ENCODE data around the gene EXOC6B.
A peak's percentile ranks its signal among the peaks of the same experiment; 100 is the strongest.

Gene EXOC6B

DNA sequence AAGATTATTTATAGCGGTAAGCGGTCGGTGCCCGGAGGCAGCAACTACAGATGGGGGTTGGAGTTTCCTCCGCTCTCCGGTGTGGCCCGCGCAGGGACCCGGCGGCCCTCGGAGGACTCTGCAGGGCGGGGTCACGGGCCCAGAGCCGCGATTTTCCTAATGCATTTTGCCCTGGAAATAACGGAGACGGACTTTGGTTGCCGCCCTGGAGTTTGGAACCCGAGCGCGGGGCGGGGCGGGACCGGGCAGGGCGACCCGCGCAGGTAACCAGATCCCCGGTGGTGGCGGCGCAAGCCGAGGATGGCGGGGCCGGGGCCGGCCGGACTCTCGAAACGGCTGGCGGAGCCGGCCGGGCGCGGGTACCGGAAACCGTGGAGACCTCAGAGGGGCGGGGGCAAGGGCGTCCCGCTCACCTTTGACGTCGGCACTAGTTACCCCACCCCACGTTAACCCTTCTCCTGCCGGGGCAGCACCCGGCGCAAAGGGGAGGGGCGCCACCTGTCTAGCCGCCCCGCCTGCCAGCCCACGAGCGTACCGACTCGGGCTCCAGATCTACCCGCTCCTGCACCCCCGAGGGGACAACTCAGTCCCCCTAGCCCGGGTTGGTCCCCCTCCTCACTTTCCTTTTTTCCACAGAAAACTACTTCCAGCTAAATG lies 681.1 kb downstream of the EXOC6B start:
- peak overlapping the region; percentile 88 for H3K4me2 ChIP-seq (ENCODE audit: low read depth, low read length)
- no peak overlapping the region for H3K9ac ChIP-seq (ENCODE audit: low read length)
- H3K27me3 ChIP-seq (replicated peaks; ENCODE audit: insufficient read depth, low read length): peaks cover 19% of the 10 kb centered on the region
- H3K9me3 ChIP-seq (replicated peaks; ENCODE audit: insufficient read depth, low read length): no peaks in the 10 kb centered on the region
- peaks cover 4% of the 10 kb centered on the region; the same call in 1 of the 2 replicates for H3K4me1 ChIP-seq (ENCODE audit: low read length)
- peak; percentile 25 for DNase-seq
- no peaks in the 10 kb centered on the region for H3K79me2 ChIP-seq (ENCODE audit: low read length)
- no peaks in the 10 kb centered on the region for H3K36me3 ChIP-seq (replicated peaks; ENCODE audit: insufficient read depth, low read length)
- no peaks in the 10 kb centered on the region for H3K9me2 ChIP-seq (replicated peaks; ENCODE audit: insufficient read depth, low read length)
- no peaks in the 10 kb centered on the region for H4K20me1 ChIP-seq (ENCODE audit: insufficient read depth, low read length)
- peak overlapping the region; percentile 49 for H3K4me3 ChIP-seq (ENCODE audit: low read length)
- TF ChIP-seq EZH2phosphoT487 (IDR thresholded peaks at IDR 0.05; ENCODE audit: low read length) (no peak), EZH2 (optimal IDR thresholded peaks at IDR 0.05; ENCODE audit: low read depth, low read length) (no peak)
- TF ChIP-seq, protein P1, sequence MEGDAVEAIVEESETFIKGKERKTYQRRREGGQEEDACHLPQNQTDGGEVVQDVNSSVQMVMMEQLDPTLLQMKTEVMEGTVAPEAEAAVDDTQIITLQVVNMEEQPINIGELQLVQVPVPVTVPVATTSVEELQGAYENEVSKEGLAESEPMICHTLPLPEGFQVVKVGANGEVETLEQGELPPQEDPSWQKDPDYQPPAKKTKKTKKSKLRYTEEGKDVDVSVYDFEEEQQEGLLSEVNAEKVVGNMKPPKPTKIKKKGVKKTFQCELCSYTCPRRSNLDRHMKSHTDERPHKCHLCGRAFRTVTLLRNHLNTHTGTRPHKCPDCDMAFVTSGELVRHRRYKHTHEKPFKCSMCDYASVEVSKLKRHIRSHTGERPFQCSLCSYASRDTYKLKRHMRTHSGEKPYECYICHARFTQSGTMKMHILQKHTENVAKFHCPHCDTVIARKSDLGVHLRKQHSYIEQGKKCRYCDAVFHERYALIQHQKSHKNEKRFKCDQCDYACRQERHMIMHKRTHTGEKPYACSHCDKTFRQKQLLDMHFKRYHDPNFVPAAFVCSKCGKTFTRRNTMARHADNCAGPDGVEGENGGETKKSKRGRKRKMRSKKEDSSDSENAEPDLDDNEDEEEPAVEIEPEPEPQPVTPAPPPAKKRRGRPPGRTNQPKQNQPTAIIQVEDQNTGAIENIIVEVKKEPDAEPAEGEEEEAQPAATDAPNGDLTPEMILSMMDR (IDR thresholded peaks at IDR 0.05; ENCODE audit: low read length): no peak
- H2AFZ ChIP-seq (ENCODE audit: low read length): no peak overlapping the region
- no peak overlapping the region for H3K27ac ChIP-seq (ENCODE audit: low read length)
- no peaks in the 10 kb centered on the region for H3F3A ChIP-seq (ENCODE audit: insufficient read depth, low read length)

DNA sequence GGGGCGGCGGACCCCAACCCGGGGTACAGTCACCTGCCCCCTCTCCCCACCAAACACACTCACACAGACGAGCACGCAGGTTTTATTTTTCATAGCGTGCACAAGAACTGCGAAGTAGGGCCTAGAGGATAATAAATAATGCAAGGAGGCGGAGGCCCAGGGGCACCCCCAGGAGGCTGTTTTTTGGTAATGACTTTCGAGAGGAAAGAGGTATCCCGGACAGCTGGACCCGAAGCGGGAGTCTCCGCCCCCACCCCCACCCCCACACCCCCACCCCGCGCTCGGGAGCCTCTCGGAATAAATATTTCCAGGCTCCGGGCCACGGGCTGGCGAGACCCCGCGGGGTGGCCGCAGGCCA lies 681.6 kb downstream of the EXOC6B start:
- no peak overlapping the region; the same call in 1 of the 2 replicates for H3K4me2 ChIP-seq (ENCODE audit: low read depth, low read length)
- no peaks in the 10 kb centered on the region for H4K20me1 ChIP-seq (ENCODE audit: insufficient read depth, low read length)
- H3K27ac ChIP-seq (ENCODE audit: low read length): no peak overlapping the region
- H3K36me3 ChIP-seq (replicated peaks; ENCODE audit: insufficient read depth, low read length): no peaks in the 10 kb centered on the region
- H3K4me1 ChIP-seq (ENCODE audit: low read length): peaks cover 4% of the 10 kb centered on the region; the same call in 1 of the 2 replicates
- no peak overlapping the region for H3K4me3 ChIP-seq (ENCODE audit: low read length)
- H3K9me2 ChIP-seq (replicated peaks; ENCODE audit: insufficient read depth, low read length): no peaks in the 10 kb centered on the region
- H3K9ac ChIP-seq (ENCODE audit: low read length): no peak overlapping the region
- H3K27me3 ChIP-seq (replicated peaks; ENCODE audit: insufficient read depth, low read length): peaks cover 16% of the 10 kb centered on the region
- no peaks in the 10 kb centered on the region for H3K9me3 ChIP-seq (replicated peaks; ENCODE audit: insufficient read depth, low read length)
- no peaks in the 10 kb centered on the region for H3K79me2 ChIP-seq (ENCODE audit: low read length)
- no peak for TF ChIP-seq EZH2 (optimal IDR thresholded peaks at IDR 0.05; ENCODE audit: low read depth, low read length)
- TF ChIP-seq EZH2phosphoT487 (IDR thresholded peaks at IDR 0.05; ENCODE audit: low read length): no peak
- TF ChIP-seq, protein P1 (IDR thresholded peaks at IDR 0.05; ENCODE audit: low read length): no peak
- H2AFZ ChIP-seq (ENCODE audit: low read length): no peak overlapping the region
- DNase-seq: no peak
- H3F3A ChIP-seq (ENCODE audit: insufficient read depth, low read length): no peaks in the 10 kb centered on the region

DNA sequence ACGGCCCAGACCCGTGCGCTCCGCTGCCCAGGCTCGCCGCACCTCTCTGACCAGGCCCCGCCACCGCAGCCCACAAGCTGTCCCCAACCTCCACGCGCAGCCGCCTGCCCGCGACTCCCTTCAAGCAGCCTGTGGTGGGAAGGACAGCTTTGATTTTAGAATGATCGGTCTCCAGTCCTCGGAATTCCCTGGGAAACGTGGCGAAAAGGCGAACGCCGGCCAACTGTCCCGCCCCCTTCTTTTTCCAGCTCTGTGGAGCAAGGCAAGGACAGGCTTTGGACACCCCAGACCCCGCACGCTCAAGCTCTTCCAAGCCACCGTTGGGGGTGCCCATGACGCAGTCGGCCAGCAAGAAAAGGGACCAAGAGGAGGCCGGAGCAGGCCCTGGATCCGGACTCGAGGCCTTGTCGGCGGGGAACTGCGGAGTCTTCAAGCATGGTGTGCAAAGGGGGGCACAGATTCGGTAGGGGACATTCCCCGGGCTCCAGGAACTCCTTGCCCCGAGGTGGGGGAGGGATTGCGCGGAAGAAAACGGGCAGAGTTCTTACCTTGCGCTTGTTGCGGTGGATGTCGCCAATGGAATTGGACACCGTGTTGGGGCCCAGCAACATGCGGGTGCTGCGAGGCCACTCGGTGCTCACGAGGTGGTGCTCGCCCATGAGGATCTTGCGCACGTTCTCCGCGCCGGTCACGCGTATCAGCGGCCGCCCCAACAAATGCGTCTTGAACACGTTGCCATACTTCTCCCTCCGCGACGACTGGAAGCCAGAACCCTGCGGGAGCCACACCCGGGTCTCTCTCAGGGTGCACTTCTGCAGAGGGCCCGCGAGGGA lies 682.2 kb downstream of the EXOC6B start:
- Histone ChIP-seq H3K36me3 (replicated peaks; ENCODE audit: insufficient read depth, low read length) (no peaks in the 10 kb centered on the region), H3F3A (ENCODE audit: insufficient read depth, low read length) (no peaks in the 10 kb centered on the region), H3K9me3 (replicated peaks; ENCODE audit: insufficient read depth, low read length) (no peaks in the 10 kb centered on the region), H2AFZ (ENCODE audit: low read length) (no peak overlapping the region), H3K27ac (ENCODE audit: low read length) (no peak overlapping the region), H3K4me2 (ENCODE audit: low read depth, low read length) (no peak overlapping the region), H3K79me2 (ENCODE audit: low read length) (no peaks in the 10 kb centered on the region), H4K20me1 (ENCODE audit: insufficient read depth, low read length) (no peaks in the 10 kb centered on the region), H3K4me3 (ENCODE audit: low read length) (no peak overlapping the region), H3K4me1 (ENCODE audit: low read length) (peaks cover 4% of the 10 kb centered on the region; the same call in 1 of the 2 replicates), H3K9ac (ENCODE audit: low read length) (no peak overlapping the region), H3K27me3 (replicated peaks; ENCODE audit: insufficient read depth, low read length) (peaks cover 15% of the 10 kb centered on the region), H3K9me2 (replicated peaks; ENCODE audit: insufficient read depth, low read length) (no peaks in the 10 kb centered on the region)
- TF ChIP-seq, protein P1 (IDR thresholded peaks at IDR 0.05; ENCODE audit: low read length): no peak
- TF ChIP-seq EZH2phosphoT487 (IDR thresholded peaks at IDR 0.05; ENCODE audit: low read length) (no peak), EZH2 (optimal IDR thresholded peaks at IDR 0.05; ENCODE audit: low read depth, low read length) (no peak)
- DNase-seq: no peak

All from MM.1S (cell line).